HG03457 (cell line): Measurements from ENCODE around the gene RFX3.

Experiments
- ATAC-seq: cut with Tn5 transposase; IDR thresholded peaks from one replicate; pipeline ENCODE4 v1.9.1; 2021; ENCODE audit warnings: moderate number of reproducible peaks; ENCODE audit not compliant: unreplicated experiment

The RFX3 gene

DNA sequence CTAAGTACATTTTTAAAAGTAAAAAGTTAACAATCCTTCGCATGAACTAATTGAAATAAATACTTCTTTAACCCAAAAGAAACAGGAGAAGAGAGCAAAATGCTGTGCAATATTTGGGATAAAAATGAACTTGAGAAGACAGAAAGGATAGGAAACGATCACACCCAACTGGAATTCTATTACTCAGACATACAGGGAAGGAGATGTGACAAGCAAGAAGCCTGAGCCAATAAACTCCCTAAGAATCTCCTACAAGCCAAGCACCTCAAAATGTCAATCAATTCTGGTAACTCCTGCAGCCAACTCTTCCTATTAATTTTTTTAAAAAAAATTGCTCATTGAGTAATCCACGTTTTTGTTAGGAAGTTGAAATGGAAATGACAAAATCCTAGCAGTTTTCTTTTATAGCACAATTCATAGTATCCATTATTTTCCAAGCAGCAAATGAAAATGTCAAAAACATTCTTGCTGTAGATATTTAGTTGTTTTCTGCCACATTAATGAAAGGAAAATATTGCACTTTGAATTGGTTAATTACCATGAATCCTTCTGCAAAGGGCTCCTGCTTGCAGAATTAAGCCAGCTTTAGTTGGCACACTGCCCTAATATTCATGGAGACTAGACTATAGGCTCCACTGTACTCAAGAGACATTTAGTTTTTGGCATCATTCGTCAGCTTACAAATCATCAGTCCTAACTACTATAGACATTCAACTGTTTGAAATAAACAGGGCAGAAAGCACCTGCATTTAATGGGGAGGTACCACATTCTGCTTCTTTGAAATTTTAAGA, 89.0 kb downstream of the RFX3 start:
- ATAC-seq, result no peak

- ATAC-seq, result no peak
Observed at GRCh38 chr9:3435732-3436131, 90.1 kb downstream of the RFX3 start.

DNA sequence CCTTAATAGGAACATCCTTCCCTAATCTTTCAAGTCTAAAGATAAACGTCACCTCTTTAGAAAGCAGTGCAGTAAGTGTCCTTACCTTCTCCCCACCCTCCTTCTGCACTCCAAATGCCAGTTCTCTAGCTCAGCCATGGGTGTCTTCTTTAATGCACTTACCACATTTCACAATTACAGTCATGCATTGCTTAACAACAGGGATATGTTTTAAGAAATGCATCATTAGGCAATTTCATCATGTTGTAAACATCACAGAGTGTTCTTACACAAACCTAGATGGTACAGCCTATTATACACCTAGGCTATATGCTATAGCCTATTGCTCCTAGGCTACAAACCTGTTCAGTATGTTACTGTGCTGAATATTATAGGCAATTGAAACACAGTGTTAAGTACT, 91.2 kb downstream of the RFX3 start:
- no peak for ATAC-seq

GRCh38 chr9:3433754-3434153, 92.0 kb downstream of the RFX3 start:
- ATAC-seq, result no peak

- ATAC-seq, result no peak
Observed at GRCh38 chr9:3433066-3433465, 92.7 kb downstream of the RFX3 start.

DNA sequence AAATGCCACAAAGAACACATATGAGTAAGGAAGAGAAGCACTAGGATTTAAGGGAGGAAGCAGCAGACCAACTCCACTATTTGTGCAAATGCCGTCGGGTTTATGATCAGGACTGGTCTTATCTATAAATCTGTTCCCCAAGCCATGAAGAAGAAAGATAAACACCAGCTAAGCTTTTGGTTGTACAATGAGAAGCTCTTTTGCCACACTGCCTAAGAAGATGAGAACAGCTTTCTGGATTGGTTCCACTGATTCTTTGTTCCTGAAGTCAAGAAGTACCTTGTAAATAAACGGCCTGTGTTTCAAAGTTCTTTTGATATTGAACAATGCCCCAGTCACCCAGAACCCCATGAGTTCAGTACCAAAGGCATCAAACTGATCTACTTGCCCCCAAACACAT, 93.9 kb downstream of the RFX3 start:
- ATAC-seq, result no peak

- no peak for ATAC-seq
Observed at GRCh38 chr9:3419893-3420292, 105.9 kb downstream of the RFX3 start.

GRCh38 chr9:3415906-3416305, 109.9 kb downstream of the RFX3 start:
- no peak for ATAC-seq

- no peak for ATAC-seq
Observed at GRCh38 chr9:3413984-3414383, 111.8 kb downstream of the RFX3 start.

GRCh38 chr9:3410461-3410860, 115.3 kb downstream of the RFX3 start:
- ATAC-seq, result no peak

DNA sequence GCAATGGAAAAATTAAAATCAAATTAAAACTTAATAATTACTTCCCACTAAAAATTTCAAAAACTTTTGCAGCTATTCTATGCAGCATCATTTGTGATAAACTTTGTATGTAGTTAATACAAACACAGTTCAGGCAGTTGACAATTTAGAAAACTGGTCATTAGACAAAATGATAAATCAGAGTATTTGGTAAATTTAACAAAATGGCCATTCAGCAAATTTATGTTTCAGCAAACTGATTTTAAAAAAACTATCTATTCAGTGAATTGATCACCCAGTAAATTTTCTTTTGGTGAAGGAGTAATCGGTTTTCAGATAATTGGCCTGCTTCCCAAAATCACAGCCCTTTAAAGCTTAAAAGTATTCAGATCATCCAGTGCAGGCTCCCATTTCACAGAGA, 116.3 kb downstream of the RFX3 start:
- no peak for ATAC-seq

DNA sequence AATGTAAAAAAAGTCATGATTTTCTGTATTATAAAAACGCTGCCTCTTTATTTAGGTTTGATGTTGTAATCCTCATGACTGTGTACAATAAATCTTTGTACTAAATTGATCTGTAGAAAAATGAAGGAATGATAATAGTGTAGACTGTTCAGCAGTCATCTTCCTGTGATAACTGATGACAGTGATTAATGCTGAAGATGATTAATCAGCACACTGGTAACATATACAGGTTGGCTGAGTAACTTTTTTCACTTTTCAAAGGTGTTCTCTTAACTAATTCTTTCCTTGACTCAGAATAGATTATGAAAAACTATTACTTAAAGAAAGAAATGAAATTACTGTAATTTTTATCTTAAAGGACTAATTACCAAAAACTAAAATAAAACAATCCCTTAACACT, 122.5 kb downstream of the RFX3 start:
- no peak for ATAC-seq

- ATAC-seq, result no peak
Observed at GRCh38 chr9:3401221-3401954, 124.4 kb downstream of the RFX3 start.

- ATAC-seq, result no peak
Observed at GRCh38 chr9:3398232-3398648, 127.6 kb downstream of the RFX3 start.

- no peak for ATAC-seq
Observed at GRCh38 chr9:3397766-3398165, 128.0 kb downstream of the RFX3 start.

DNA sequence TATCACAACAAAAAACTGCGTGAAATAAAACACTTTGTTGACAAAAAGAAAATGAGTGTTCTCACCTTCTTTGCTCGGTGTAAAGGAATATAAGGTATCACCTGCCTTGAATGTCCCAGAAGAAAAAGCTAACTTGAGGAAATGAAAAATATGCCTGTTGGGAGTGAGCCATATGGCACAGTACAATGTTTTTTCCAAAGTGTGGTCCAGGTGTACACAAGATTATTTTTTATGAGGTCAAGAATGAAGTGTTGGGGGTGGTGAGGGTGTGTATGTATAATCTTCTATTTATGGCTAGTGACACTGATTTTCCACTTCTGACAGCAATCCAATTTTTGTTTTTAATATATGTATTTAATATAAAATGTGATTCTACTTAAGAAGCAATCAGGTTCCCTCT, 134.4 kb downstream of the RFX3 start:
- ATAC-seq, result no peak

GRCh38 chr9:3386753-3387152, 139.0 kb downstream of the RFX3 start:
- ATAC-seq, result no peak

- peak; percentile 94 for ATAC-seq
Observed at GRCh38 chr9:3385871-3386270, 139.9 kb downstream of the RFX3 start.

- no peak for ATAC-seq
Observed at GRCh38 chr9:3371842-3372241, 154.0 kb downstream of the RFX3 start.

DNA sequence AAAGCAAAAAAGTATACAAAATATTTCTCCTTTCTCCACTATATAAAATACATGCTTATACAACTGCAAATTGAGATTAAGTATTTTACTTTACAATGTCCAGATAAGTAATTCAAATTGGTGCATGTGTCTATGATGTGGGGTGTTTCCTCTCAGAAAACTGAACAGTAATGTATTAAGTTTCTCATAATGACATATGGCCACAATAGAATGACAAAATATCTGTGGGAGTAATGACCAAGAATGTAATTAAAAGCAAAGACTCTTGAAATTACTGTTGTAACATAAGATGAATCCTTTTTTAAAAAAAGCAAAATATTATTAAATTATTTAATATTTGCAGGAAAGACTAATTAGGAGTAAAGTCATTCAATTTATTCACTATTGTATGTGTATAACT, 155.1 kb downstream of the RFX3 start:
- ATAC-seq, result no peak

DNA sequence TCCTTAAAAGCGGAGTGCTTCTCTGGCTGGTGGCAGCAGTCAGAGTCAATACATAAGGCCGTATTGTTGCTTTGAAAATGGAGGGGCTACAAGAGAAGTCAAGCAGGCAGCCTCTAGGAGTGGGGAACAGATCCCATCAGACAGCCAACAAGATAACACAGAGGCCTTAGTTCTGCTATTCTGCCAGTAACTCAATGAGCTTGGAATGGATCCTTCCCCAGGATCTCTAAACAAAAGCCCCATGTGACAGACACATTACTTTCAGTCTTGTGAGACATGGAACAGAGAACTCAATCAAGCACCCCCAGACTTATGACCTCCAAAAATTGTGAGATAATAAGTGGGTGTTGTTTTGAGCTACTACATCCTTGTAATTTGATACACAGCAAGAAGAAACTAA, 158.6 kb downstream of the RFX3 start:
- ATAC-seq, result no peak

GRCh38 chr9:3361689-3362392, 164.0 kb downstream of the RFX3 start:
- no peak for ATAC-seq
